A549 (cell line): ENCODE measurements around the gene MINPP1. TPM values are rescaled to one million over a fixed set of nuclear protein-coding genes. Genes with fewer than 3 reads are reported as not detected.

ENCODE experiments used
- ATAC-seq, 2 experiments: fragments of 200-7000 bp in 1 of 2; fragments of >200 bp in 1 of 2; cut with Nextera tagmentation in 1 of 2; cut with Tn5 transposase in 1 of 2; 3 replicates each; pipeline versions ENCODE4 v1.8.0 to v1.9.1; 2018 to 2020; ENCODE audit warnings: mild to moderate bottlenecking in 1 of 2, moderate library complexity in 1 of 2
- CTCF ChIA-PET: fragments of 300-600 bp; sonication (Branson Sonifier 250); formaldehyde crosslinking; extraction: SDS; loops from one replicate; lab custom pipeline; 2021; ENCODE audit warnings: antibody characterized with exemption, inconsistent platforms; lab: Yijun Ruan, JAX
- POLR2A ChIA-PET: fragments of 350-600 bp; formaldehyde crosslinking; extraction: SDS; loops from one replicate; lab custom pipeline; 2021; ENCODE audit warnings: antibody characterized with exemption, inconsistent platforms; lab: Yijun Ruan, JAX
- DNase-seq, 2 experiments: peaks; one replicate each; pipeline versions ENCODE4 v3.0.0 to v3.0.0-alpha.2; 2011 to 2016; ENCODE audit warnings: low read depth in 1 of 2, low spot score in 1 of 2
- FAIRE-seq: peaks from 2 replicates; lab custom pipeline; 2011; peaks lifted over from hg19 to GRCh38; lab: Jason Lieb, UNC
- H3K27ac ChIP-seq, 2 experiments: fragments of >200 bp; sonication (Bioruptor Twin); formaldehyde crosslinking; 3 replicates each; pipeline ENCODE4 v1.5.1; 2016 to 2017
- H3K4me1 ChIP-seq: fragments of >200 bp; sonication (Bioruptor Twin); formaldehyde crosslinking; 3 replicates; pipeline ENCODE4 v1.6.1; 2016
- H3K4me2 ChIP-seq: fragments of >200 bp; sonication (Bioruptor Twin); formaldehyde crosslinking; 3 replicates; pipeline ENCODE4 v1.6.1; 2016
- H3K4me3 ChIP-seq: fragments of >200 bp; sonication (Bioruptor Twin); formaldehyde crosslinking; 3 replicates; pipeline ENCODE4 v1.5.1; 2016
- H3K9me3 ChIP-seq: fragments of >200 bp; sonication (Bioruptor Twin); formaldehyde crosslinking; 3 replicates; pipeline ENCODE4 v1.6.1; 2016
- CBX2 ChIP-seq: fragments of 200-600 bp; sonication (generic); IDR thresholded peaks from 2 replicates; pipeline ENCODE4 v1.6.1; 2016; ENCODE audit warnings: low read depth, mild to moderate bottlenecking, borderline replicate concordance
- CBX8 ChIP-seq: fragments of 200-600 bp; sonication (generic); IDR thresholded peaks from 2 replicates; pipeline ENCODE4 v1.6.1; 2016
- CHD2 ChIP-seq: fragments of 150-350 bp; IDR thresholded peaks from 2 replicates; pipeline ENCODE4 v1.6.1; 2014; ENCODE audit warnings: low read length; ENCODE audit not compliant: partially characterized antibody
- EP300 ChIP-seq, 2 experiments: fragments of >200 bp; sonication (Bioruptor Twin); formaldehyde crosslinking; IDR thresholded peaks; 2 replicates in 1 of 2; 3 replicates in 1 of 2; pipeline ENCODE4 v1.6.1; 2016 to 2017
- ESRRA ChIP-seq: fragments of 150-350 bp; IDR thresholded peaks from 2 replicates; pipeline ENCODE4 v1.6.1; 2014; ENCODE audit warnings: mild to moderate bottlenecking, low read length, borderline replicate concordance
- FOXS1 ChIP-seq: fragments of 250-450 bp; sonication (Bioruptor Pico); IDR thresholded peaks from 2 replicates; pipeline ENCODE4 v1.5.0; 2020; ENCODE audit warnings: mild to moderate bottlenecking, moderate library complexity
- GATA3 ChIP-seq: IDR thresholded peaks from 2 replicates; pipeline ENCODE4 v1.6.1; 2012; ENCODE audit warnings: borderline replicate concordance
- HDAC2 ChIP-seq: fragments of 200-600 bp; sonication (generic); IDR thresholded peaks from 2 replicates; pipeline ENCODE4 v1.6.1; 2016
- HEYL ChIP-seq: fragments of 250-450 bp; sonication (Bioruptor Pico); IDR thresholded peaks from 2 replicates; pipeline ENCODE4 v1.8.0; 2021; ENCODE audit warnings: mild to moderate bottlenecking, moderate library complexity
- HOXB13 ChIP-seq: fragments of 250-450 bp; sonication (Bioruptor Pico); IDR thresholded peaks from 2 replicates; pipeline ENCODE4 v1.5.0; 2020; ENCODE audit warnings: low read depth, mild to moderate bottlenecking, moderate library complexity
- JUNB ChIP-seq: fragments of >200 bp; sonication (Bioruptor Twin); formaldehyde crosslinking; IDR thresholded peaks from 2 replicates; pipeline ENCODE4 v1.6.1; 2016
- KDM5A ChIP-seq: fragments of 200-600 bp; sonication (generic); IDR thresholded peaks from 2 replicates; pipeline ENCODE4 v1.6.1; 2016; ENCODE audit warnings: antibody characterized with exemption, mild to moderate bottlenecking
- MAFK ChIP-seq: fragments of 450-650 bp; IDR thresholded peaks from 2 replicates; pipeline ENCODE4 v1.6.1; 2014; ENCODE audit not compliant: partially characterized antibody
- MAZ ChIP-seq: fragments of 150-350 bp; IDR thresholded peaks from 2 replicates; pipeline ENCODE4 v1.6.1; 2014; ENCODE audit warnings: antibody characterized with exemption, low read depth, low read length, borderline replicate concordance
- NFE2L2 ChIP-seq: fragments of 150-350 bp; conservative IDR thresholded peaks from 2 replicates; pipeline ENCODE4 v1.6.1; 2014; ENCODE audit warnings: low read length
- POLR2AphosphoS2 ChIP-seq: conservative IDR thresholded peaks from 2 replicates; pipeline ENCODE4 v1.6.1; 2012; ENCODE audit warnings: low read length, improper control_type of control experiment, inconsistent platforms
- RAD21 ChIP-seq, 2 experiments: fragments of >200 bp in 1 of 2; sonication (Bioruptor Twin) in 1 of 2; formaldehyde crosslinking in 1 of 2; IDR thresholded peaks in 1 of 2; conservative IDR thresholded peaks in 1 of 2; 2 replicates in 1 of 2; 3 replicates in 1 of 2; pipeline ENCODE4 v1.6.1; 2012 to 2018; ENCODE audit warnings: inconsistent platforms in 1 of 2
- RCOR1 ChIP-seq: fragments of 150-350 bp; IDR thresholded peaks from 2 replicates; pipeline ENCODE4 v1.6.1; 2014; ENCODE audit warnings: antibody characterized with exemption, low read length, low read depth
- RNF2 ChIP-seq: fragments of 200-600 bp; sonication (generic); IDR thresholded peaks from 2 replicates; pipeline ENCODE4 v1.6.1; 2016; ENCODE audit warnings: low read depth, mild to moderate bottlenecking, antibody characterized with exemption, moderate library complexity, borderline replicate concordance
- SMC3 ChIP-seq: fragments of >200 bp; sonication (Bioruptor Twin); formaldehyde crosslinking; IDR thresholded peaks from 3 replicates; pipeline ENCODE4 v1.6.1; 2018; ENCODE audit warnings: inconsistent platforms
- SREBF2 ChIP-seq: fragments of 450-650 bp; IDR thresholded peaks from 2 replicates; pipeline ENCODE4 v1.6.1; 2014; ENCODE audit warnings: mild to moderate bottlenecking, moderate library complexity
- ZSCAN20 ChIP-seq: fragments of 250-450 bp; sonication (Bioruptor Pico); IDR thresholded peaks from 2 replicates; pipeline ENCODE4 v1.8.0; 2022; ENCODE audit warnings: mild to moderate bottlenecking, moderate library complexity
- WGBS: methylation state at CpG from one replicate; pipeline ENCODE4 v1.1.6; 2017; ENCODE audit errors: missing lambda C conversion rate; 5-methylcytosine and 5-hydroxymethylcytosine counted together
- polyA plus RNA-seq, 4 experiments: library from polyadenylated mRNA; depleted of rRNA in 3 of 4; stranded (reverse); fragments of >200 nt; fragmentation: RNase III in 1 of 4; extraction: RNeasy Plus Mini Kit Qiagen cat#74134 plus additional on column Dnase treatment in 1 of 4; gene quantifications; 2 replicates in 3 of 4; 3 replicates in 1 of 4; pipeline ENCODE4 v1.2.3, GENCODE V29; 2011 to 2017
- TF ChIP-seq, protein P1 (sequence below): fragments of 200-600 bp; sonication (generic); IDR thresholded peaks from 2 replicates; pipeline ENCODE4 v1.6.1; 2016; ENCODE audit warnings: antibody characterized with exemption, mild to moderate bottlenecking, moderate library complexity
- TF ChIP-seq, protein P2 (sequence below): fragments of >200 bp; sonication (Bioruptor Twin); formaldehyde crosslinking; IDR thresholded peaks from 2 replicates; pipeline ENCODE4 v1.6.1; 2016
- TF ChIP-seq, protein P3 (sequence below): fragments of >200 bp; sonication (Bioruptor Twin); formaldehyde crosslinking; IDR thresholded peaks from 3 replicates; pipeline ENCODE4 v1.5.1; 2016
- TF ChIP-seq, protein P4 (sequence below): fragments of 250-450 bp; sonication (Bioruptor Pico); IDR thresholded peaks from 2 replicates; pipeline ENCODE4 v1.5.0; 2020; ENCODE audit warnings: low read depth, mild to moderate bottlenecking, moderate library complexity
- TF ChIP-seq, protein P5 (sequence below): fragments of 450-650 bp; IDR thresholded peaks from 2 replicates; pipeline ENCODE4 v1.6.1; 2014; ENCODE audit warnings: antibody characterized with exemption

The MINPP1 gene
- polyA plus RNA-seq, 2 of the 4 experiments (the other 2 are of a cell fraction), result 28.4 to 31.4 TPM

DNA sequence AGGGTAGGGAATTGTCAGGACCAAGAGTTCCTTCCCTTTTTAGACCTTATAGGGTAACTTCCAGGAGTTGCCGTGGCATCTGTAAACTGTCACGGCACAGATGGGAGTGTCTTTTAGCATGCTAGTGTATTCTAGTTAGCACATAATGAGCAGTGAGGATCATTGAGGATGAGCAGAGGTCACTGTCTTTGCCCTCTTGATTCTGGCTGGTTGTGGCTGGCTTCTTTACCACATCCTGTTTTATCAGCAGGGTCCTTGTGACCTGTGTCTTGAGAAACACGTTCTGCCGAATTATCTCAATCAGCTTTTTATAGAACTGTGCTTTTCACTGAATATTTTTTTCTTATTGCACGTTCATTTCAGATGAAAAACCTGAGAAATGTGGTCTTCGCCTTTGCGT lies 41.5 kb downstream of the MINPP1 start:
- Histone ChIP-seq H3K4me3 (no peak overlapping the region), H3K4me1 (peaks cover 34% of the 10 kb centered on the region)
- 94% methylated on average over 7 of the region's 7 CpGs for WGBS

DNA sequence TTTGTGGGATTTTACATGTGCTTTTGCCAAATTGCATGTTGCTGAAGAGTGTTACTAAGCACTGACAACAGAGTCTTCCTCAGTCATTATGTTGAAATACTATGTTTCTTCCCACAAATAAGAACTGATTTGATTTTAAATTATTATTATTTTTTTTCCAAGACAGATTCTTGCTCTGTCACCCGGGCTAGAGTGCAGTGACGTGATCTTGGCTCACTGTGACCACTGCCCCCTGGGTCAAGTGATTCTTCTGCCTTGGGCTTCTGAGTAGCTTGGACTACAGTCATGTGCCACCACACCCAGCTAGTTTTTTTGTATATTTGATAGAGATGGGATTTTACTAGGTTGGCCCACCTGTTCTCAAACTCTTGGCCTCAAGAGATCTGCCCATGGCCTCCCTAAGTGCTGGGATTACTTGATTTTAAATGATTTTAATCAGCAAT lies 42.3 kb downstream of the MINPP1 start:
- Histone ChIP-seq H3K4me1 (peaks cover 26% of the 10 kb centered on the region), H3K27ac (no peak overlapping the region), H3K4me3 (no peak overlapping the region), H3K9me3 (0 out of 3 replicates have a peak, but pooled peaks cover 3% of the 10 kb centered on the region), H3K4me2 (no peak overlapping the region)
- FAIRE-seq, result no peak
- TF ChIP-seq ZSCAN20 (CRISPR knock-in tag) (no peak), SREBF2 (no peak), NFE2L2 (no peak), HEYL (CRISPR knock-in tag) (no peak), CBX8 (no peak), SMC3 (no peak), HOXB13 (CRISPR knock-in tag) (no peak), JUNB (no peak), MAZ (no peak), POLR2AphosphoS2 (no peak), ESRRA (no peak), KDM5A (no peak), HDAC2 (no peak)
- TF ChIP-seq, protein P1, sequence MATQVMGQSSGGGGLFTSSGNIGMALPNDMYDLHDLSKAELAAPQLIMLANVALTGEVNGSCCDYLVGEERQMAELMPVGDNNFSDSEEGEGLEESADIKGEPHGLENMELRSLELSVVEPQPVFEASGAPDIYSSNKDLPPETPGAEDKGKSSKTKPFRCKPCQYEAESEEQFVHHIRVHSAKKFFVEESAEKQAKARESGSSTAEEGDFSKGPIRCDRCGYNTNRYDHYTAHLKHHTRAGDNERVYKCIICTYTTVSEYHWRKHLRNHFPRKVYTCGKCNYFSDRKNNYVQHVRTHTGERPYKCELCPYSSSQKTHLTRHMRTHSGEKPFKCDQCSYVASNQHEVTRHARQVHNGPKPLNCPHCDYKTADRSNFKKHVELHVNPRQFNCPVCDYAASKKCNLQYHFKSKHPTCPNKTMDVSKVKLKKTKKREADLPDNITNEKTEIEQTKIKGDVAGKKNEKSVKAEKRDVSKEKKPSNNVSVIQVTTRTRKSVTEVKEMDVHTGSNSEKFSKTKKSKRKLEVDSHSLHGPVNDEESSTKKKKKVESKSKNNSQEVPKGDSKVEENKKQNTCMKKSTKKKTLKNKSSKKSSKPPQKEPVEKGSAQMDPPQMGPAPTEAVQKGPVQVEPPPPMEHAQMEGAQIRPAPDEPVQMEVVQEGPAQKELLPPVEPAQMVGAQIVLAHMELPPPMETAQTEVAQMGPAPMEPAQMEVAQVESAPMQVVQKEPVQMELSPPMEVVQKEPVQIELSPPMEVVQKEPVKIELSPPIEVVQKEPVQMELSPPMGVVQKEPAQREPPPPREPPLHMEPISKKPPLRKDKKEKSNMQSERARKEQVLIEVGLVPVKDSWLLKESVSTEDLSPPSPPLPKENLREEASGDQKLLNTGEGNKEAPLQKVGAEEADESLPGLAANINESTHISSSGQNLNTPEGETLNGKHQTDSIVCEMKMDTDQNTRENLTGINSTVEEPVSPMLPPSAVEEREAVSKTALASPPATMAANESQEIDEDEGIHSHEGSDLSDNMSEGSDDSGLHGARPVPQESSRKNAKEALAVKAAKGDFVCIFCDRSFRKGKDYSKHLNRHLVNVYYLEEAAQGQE, result no peak
- TF ChIP-seq, protein P2, sequence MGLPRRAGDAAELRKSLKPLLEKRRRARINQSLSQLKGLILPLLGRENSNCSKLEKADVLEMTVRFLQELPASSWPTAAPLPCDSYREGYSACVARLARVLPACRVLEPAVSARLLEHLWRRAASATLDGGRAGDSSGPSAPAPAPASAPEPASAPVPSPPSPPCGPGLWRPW, result no peak
- TF ChIP-seq, protein P3, sequence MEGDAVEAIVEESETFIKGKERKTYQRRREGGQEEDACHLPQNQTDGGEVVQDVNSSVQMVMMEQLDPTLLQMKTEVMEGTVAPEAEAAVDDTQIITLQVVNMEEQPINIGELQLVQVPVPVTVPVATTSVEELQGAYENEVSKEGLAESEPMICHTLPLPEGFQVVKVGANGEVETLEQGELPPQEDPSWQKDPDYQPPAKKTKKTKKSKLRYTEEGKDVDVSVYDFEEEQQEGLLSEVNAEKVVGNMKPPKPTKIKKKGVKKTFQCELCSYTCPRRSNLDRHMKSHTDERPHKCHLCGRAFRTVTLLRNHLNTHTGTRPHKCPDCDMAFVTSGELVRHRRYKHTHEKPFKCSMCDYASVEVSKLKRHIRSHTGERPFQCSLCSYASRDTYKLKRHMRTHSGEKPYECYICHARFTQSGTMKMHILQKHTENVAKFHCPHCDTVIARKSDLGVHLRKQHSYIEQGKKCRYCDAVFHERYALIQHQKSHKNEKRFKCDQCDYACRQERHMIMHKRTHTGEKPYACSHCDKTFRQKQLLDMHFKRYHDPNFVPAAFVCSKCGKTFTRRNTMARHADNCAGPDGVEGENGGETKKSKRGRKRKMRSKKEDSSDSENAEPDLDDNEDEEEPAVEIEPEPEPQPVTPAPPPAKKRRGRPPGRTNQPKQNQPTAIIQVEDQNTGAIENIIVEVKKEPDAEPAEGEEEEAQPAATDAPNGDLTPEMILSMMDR, result no peak
- TF ChIP-seq, protein P4, sequence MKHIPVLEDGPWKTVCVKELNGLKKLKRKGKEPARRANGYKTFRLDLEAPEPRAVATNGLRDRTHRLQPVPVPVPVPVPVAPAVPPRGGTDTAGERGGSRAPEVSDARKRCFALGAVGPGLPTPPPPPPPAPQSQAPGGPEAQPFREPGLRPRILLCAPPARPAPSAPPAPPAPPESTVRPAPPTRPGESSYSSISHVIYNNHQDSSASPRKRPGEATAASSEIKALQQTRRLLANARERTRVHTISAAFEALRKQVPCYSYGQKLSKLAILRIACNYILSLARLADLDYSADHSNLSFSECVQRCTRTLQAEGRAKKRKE (CRISPR knock-in tag), result no peak
- DNase-seq, result no peak
- ChIA-PET CTCF (interaction anchor here (1.4 kb wide), 1 partner anchor 14 kb away, joined by 3 read pairs; no protein-coding TSS in a partner anchor), POLR2A (no interaction called here)
- 88% methylated on average over 2 of the region's 2 CpGs for WGBS
- no peak for ATAC-seq

More for the DNA sequence above, 41.5 kb downstream of the MINPP1 start:
- FAIRE-seq (no peak), ATAC-seq (no peak), DNase-seq (no peak)
- TF ChIP-seq CBX2 (no peak), CHD2 (no peak), RAD21 (conservative IDR thresholded peaks at IDR 0.05 in 1 of 2, IDR thresholded peaks at IDR 0.05 in 1 of 2) (no peak), MAZ (no peak), KDM5A (no peak), GATA3 (no peak), MAFK (no peak), EP300 (IDR thresholded peaks at IDR 0.05) (no peak), RCOR1 (no peak), HDAC2 (no peak), RNF2 (no peak), FOXS1 (no peak)
- TF ChIP-seq, protein P5, sequence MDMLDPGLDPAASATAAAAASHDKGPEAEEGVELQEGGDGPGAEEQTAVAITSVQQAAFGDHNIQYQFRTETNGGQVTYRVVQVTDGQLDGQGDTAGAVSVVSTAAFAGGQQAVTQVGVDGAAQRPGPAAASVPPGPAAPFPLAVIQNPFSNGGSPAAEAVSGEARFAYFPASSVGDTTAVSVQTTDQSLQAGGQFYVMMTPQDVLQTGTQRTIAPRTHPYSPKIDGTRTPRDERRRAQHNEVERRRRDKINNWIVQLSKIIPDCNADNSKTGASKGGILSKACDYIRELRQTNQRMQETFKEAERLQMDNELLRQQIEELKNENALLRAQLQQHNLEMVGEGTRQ, result no peak
- TF ChIP-seq, protein P2, result no peak
- ChIA-PET CTCF (interaction anchor here (1.4 kb wide), 1 partner anchor 13 kb away, joined by 3 read pairs; no protein-coding TSS in a partner anchor), POLR2A (no interaction called here)
- H3K27ac ChIP-seq, result no peak overlapping the region
- no peak overlapping the region for H3K4me2 ChIP-seq
- 0 out of 3 replicates have a peak, but pooled peaks cover 3% of the 10 kb centered on the region for H3K9me3 ChIP-seq
